Nephron progenitor cell (in vitro differentiated cells): ENCODE measurements around the gene CSTPP1.

Experiments
- DNase-seq: peaks from one replicate; pipeline ENCODE4 v3.0.0; 2021
- H3K27ac Mint-ChIP-seq: 2 replicates; pipeline ENCODE4 v1.8.0; 2021; ENCODE audit warnings: mild to moderate bottlenecking, moderate library complexity, mixed read lengths
- H3K27me3 Mint-ChIP-seq: 2 replicates; pipeline ENCODE4 v1.8.0; 2021; ENCODE audit warnings: mild to moderate bottlenecking, low read depth, mixed read lengths; ENCODE audit not compliant: poor library complexity
- H3K36me3 Mint-ChIP-seq: 2 replicates; pipeline ENCODE4 v1.8.0; 2021; ENCODE audit warnings: low read depth, mixed read lengths
- H3K4me1 Mint-ChIP-seq: 2 replicates; pipeline ENCODE4 v1.8.0; 2021; ENCODE audit warnings: mixed read lengths
- H3K4me3 Mint-ChIP-seq: 2 replicates; pipeline ENCODE4 v1.8.0; 2021; ENCODE audit warnings: mild to moderate bottlenecking, moderate library complexity, mixed read lengths
- H3K9me3 Mint-ChIP-seq: 2 replicates; pipeline ENCODE4 v1.8.0; 2021; ENCODE audit warnings: mild to moderate bottlenecking, moderate library complexity, mixed read lengths
- TF ChIP-seq, protein P1 (sequence below): fragments of 200-600 bp; sonication (generic); IDR thresholded peaks from 2 replicates; pipeline ENCODE4 v1.5.0; 2021; ENCODE audit warnings: antibody characterized with exemption

The CSTPP1 gene

DNA sequence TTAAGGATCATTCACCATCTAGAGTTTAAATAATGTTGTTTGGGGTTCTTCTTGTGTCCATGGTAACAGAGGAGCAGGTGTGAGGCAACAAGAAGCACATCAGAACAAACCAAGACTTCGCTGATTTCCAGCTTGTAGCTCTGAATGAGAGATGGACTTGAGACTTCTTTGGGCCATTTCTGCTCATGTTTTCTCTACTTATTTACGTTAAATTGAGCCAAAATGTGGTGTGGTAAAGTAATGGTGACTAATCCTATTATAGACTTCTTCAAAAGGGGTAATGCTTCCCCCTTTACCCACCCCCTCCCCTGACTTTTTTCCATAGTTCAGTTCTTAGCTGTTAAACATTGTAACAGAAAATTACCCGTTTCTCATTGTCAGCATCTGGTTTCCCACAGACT is 65.2 kb downstream of the CSTPP1 start:
- H3K27me3 Mint-ChIP-seq, result no peaks in the 10 kb centered on the region
- H3K4me1 Mint-ChIP-seq, result peaks cover 59% of the 10 kb centered on the region
- peaks cover 32% of the 10 kb centered on the region for H3K36me3 Mint-ChIP-seq
- DNase-seq, result no peak
- H3K4me3 Mint-ChIP-seq, result peak overlapping the region; percentile 21
- H3K27ac Mint-ChIP-seq, result peak overlapping the region; percentile 95
- H3K9me3 Mint-ChIP-seq, result peaks cover 7% of the 10 kb centered on the region
- TF ChIP-seq, protein P1, sequence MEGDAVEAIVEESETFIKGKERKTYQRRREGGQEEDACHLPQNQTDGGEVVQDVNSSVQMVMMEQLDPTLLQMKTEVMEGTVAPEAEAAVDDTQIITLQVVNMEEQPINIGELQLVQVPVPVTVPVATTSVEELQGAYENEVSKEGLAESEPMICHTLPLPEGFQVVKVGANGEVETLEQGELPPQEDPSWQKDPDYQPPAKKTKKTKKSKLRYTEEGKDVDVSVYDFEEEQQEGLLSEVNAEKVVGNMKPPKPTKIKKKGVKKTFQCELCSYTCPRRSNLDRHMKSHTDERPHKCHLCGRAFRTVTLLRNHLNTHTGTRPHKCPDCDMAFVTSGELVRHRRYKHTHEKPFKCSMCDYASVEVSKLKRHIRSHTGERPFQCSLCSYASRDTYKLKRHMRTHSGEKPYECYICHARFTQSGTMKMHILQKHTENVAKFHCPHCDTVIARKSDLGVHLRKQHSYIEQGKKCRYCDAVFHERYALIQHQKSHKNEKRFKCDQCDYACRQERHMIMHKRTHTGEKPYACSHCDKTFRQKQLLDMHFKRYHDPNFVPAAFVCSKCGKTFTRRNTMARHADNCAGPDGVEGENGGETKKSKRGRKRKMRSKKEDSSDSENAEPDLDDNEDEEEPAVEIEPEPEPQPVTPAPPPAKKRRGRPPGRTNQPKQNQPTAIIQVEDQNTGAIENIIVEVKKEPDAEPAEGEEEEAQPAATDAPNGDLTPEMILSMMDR, result no peak

DNA sequence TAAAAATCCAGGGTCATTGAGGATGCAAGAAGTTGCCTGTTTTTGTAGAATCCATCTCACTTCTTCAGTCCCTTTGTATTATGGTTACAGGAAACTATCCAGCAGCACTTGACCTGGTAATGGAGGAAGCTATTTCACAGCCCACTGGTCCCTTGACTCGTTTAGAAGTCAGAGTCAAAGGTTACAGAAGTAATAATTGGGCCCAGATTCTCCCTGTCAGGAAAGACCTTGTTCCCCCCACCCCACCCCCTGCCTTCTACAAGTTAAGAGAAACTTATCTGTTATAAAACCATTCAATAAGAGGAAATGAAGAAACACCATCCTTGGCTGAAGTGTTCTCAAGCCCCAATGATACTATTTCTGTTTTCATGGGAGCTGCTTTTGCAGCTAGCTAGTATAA is 65.8 kb downstream of the CSTPP1 start:
- no peak overlapping the region for H3K4me3 Mint-ChIP-seq
- H3K36me3 Mint-ChIP-seq, result peaks cover 30% of the 10 kb centered on the region
- H3K4me1 Mint-ChIP-seq, result peaks cover 59% of the 10 kb centered on the region
- DNase-seq, result no peak
- peak overlapping the region; percentile 95 for H3K27ac Mint-ChIP-seq
- peaks cover under 1% of the 10 kb centered on the region for H3K9me3 Mint-ChIP-seq
- TF ChIP-seq, protein P1, result no peak
- no peaks in the 10 kb centered on the region for H3K27me3 Mint-ChIP-seq

DNA sequence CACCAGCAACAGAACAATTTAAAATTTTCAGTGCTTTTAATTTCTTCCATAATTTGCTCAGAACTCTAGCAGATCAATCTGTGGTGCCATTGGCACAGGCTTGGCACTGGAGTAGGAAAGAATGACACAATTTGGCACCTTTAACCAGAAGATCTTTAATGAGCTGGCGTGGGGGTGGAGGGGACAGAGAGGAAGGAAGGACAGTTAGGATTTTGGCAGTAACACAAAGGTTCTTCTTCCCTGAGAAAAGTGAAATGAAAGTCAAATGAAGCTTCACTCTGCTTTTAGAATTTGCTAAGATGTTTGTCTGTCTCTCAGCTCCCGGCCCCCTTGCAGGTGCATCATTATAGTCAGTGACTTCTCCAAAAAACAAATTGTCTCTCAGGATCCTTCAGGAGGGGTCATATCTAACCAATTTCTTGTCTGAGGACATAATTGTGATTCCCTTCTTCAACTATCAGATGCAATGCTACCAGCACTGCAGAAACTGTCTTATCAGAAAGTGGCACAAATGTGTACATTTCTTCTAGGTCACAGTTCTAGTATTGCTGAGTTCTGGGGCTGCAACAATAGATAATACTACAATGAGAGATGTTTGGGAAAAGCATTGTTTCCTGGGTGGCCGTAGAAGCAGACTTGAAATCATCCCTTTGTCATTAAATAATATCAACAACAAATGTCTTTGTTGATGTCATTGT is 66.8 kb downstream of the CSTPP1 start:
- Mint-ChIP-seq H3K27ac (peak overlapping the region; percentile 14), H3K4me3 (no peak overlapping the region), H3K9me3 (no peaks in the 10 kb centered on the region), H3K36me3 (peaks cover 24% of the 10 kb centered on the region), H3K27me3 (no peaks in the 10 kb centered on the region), H3K4me1 (peaks cover 59% of the 10 kb centered on the region)
- DNase-seq, result no peak
- TF ChIP-seq, protein P1, result no peak

DNA sequence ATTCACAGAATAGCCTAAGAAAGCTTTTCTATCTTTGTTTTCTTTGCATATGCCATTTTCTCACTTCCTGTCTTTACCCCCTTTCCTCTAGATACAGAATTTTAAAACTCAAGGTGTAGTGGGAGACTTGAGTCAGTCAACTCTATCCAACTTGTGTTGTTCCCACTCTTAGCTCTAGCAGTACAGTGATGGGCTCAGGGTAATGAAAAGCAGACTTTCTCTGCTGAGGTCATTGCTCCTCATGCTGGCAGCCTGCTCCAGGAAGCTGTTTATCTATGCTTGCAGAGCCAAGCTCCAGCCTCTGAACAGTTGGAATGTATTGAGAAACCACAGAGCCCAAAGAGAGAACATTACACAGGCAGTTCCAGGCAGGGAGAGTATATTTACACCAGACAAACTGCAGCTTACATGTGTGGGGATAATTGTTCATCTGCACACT is 68.1 kb downstream of the CSTPP1 start:
- Mint-ChIP-seq H3K9me3 (no peaks in the 10 kb centered on the region), H3K4me1 (peaks cover 58% of the 10 kb centered on the region), H3K36me3 (peaks cover 20% of the 10 kb centered on the region), H3K4me3 (no peak overlapping the region), H3K27ac (peak overlapping the region; percentile 86), H3K27me3 (no peaks in the 10 kb centered on the region)
- TF ChIP-seq, protein P1, result no peak
- DNase-seq, result no peak

DNA sequence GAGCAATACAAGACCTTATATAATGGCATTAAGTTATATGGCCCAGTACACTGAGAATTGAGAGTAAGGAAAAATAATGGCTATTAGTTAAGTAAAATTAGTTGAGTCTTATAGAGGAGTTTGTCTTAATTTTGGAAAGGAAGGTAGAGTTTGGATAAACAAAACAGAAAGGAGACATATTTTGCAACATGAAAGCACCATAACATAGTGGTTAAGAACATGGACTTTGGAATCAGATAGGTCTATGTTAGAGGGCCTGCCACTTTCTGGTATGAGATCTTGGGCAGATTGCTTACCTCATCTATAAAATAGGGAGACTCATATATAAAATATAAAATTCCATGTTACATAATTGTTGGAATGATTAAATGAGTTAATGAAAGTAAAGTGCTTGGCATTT is 68.9 kb downstream of the CSTPP1 start:
- Mint-ChIP-seq H3K27ac (no peak overlapping the region), H3K9me3 (no peaks in the 10 kb centered on the region), H3K27me3 (no peaks in the 10 kb centered on the region), H3K4me1 (peaks cover 49% of the 10 kb centered on the region), H3K4me3 (no peak overlapping the region), H3K36me3 (peaks cover 20% of the 10 kb centered on the region)
- TF ChIP-seq, protein P1, result no peak
- no peak for DNase-seq

DNA sequence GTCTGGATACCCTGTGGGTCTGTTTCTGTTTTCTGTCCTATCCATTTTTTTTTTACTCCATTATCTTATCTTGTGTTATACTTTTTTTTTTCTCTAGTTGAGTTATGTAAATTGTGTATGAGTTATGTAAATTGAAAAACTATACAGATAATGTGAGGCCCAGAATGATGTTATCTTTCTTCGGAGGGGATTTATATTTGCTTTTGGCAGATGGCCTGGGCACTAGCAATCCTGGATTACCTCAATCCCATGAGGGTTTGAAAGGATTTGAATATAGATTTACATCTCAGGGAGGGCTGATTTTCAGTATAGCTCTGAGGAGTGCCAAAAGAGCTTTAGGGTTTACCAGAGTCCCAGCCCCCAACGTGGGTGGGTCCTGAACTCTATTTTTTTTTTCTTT is 71.0 kb downstream of the CSTPP1 start:
- H3K4me1 Mint-ChIP-seq, result peaks cover 28% of the 10 kb centered on the region

More for the DNA sequence above, 71.0 kb downstream of the CSTPP1 start:
- Mint-ChIP-seq H3K9me3 (no peaks in the 10 kb centered on the region), H3K4me3 (no peak overlapping the region), H3K36me3 (peaks cover 25% of the 10 kb centered on the region), H3K27me3 (no peaks in the 10 kb centered on the region), H3K27ac (no peak overlapping the region)
- no peak for DNase-seq
- TF ChIP-seq, protein P1, result no peak
